HCT116 (cell line): ENCODE results near the gene VIPR2.

Source experiments
- CTCF ChIP-seq, 3 experiments: fragments of 200-600 bp in 1 of 3; sonication (generic) in 1 of 3; IDR thresholded peaks in 2 of 3; conservative IDR thresholded peaks in 1 of 3; 2 replicates each; pipeline ENCODE4 v1.5.1; 2012 to 2017; ENCODE audit warnings: low read depth in 2 of 3, low read length in 2 of 3, antibody characterized with exemption in 1 of 3, borderline replicate concordance in 1 of 3, control low read depth in 1 of 3, mild to moderate bottlenecking in 1 of 3, mixed read lengths in 1 of 3, mixed run types in 1 of 3, moderate library complexity in 1 of 3; ENCODE audit not compliant: insufficient read depth in 1 of 3
- EGR1 ChIP-seq: IDR thresholded peaks from 2 replicates; pipeline ENCODE4 v1.6.1; 2012; ENCODE audit warnings: low read depth
- EZH2 ChIP-seq: fragments of 200-600 bp; sonication (generic); IDR thresholded peaks from 2 replicates; pipeline ENCODE4 v1.6.1; 2017; ENCODE audit warnings: antibody characterized with exemption, mixed run types
- EZH2phosphoT487 ChIP-seq: fragments of 200-600 bp; IDR thresholded peaks from 2 replicates; pipeline ENCODE4 v1.6.1; 2018; ENCODE audit warnings: antibody characterized with exemption, borderline replicate concordance
- JUND ChIP-seq: IDR thresholded peaks from 2 replicates; pipeline ENCODE4 v1.6.1; 2012
- POLR2A ChIP-seq: IDR thresholded peaks from 2 replicates; pipeline ENCODE4 v1.7.0; 2011; ENCODE audit warnings: borderline replicate concordance; ENCODE audit not compliant: insufficient read depth, insufficient read length; ENCODE audit errors: extremely low read depth
- POLR2AphosphoS5 ChIP-seq: IDR thresholded peaks from 2 replicates; pipeline ENCODE4 v1.6.1; 2011; ENCODE audit warnings: mild to moderate bottlenecking, low read depth, low read length, moderate library complexity
- SRF ChIP-seq: IDR thresholded peaks from 2 replicates; pipeline ENCODE4 v1.6.1; 2012; ENCODE audit warnings: low read depth
- YY1 ChIP-seq: IDR thresholded peaks from 2 replicates; pipeline ENCODE4 v1.6.1; 2011; ENCODE audit warnings: low read length, low read depth, moderate library complexity, mild to moderate bottlenecking; ENCODE audit not compliant: insufficient replicate concordance; ENCODE audit errors: extremely low read depth
- ZBTB33 ChIP-seq: IDR thresholded peaks from 2 replicates; pipeline ENCODE4 v1.6.1; 2011; ENCODE audit warnings: mild to moderate bottlenecking, low read length, moderate library complexity; ENCODE audit not compliant: insufficient replicate concordance; ENCODE audit errors: extremely low read depth
- ZNF274 ChIP-seq: fragments of 200-500 bp; sonication (Bioruptor generic); IDR thresholded peaks from 2 replicates; pipeline ENCODE4 v1.6.1; 2014; ENCODE audit warnings: mild to moderate bottlenecking, low read depth, low read length, inconsistent platforms

GRCh38 chr7:159042581-159043101 lies 102.0 kb downstream of the VIPR2 start:
- no peak for TF ChIP-seq CTCF (IDR thresholded peaks at IDR 0.05 in 2 of 3, conservative IDR thresholded peaks at IDR 0.05 in 1 of 3; ENCODE audit: borderline replicate concordance in 1 of 3, insufficient read depth in 1 of 3, low read depth in 2 of 3, low read length in 2 of 3)
- no peak for TF ChIP-seq POLR2A
- TF ChIP-seq YY1, result no peak
- TF ChIP-seq JUND, result no peak
- no peak for TF ChIP-seq EGR1
- TF ChIP-seq POLR2AphosphoS5, result no peak
- no peak for TF ChIP-seq ZBTB33
- TF ChIP-seq EZH2phosphoT487, result no peak
- TF ChIP-seq ZNF274, result no peak
- no peak for TF ChIP-seq SRF
- TF ChIP-seq EZH2, result no peak
